Fibroblast of lung (primary cell): ENCODE results near the gene ITGBL1.

Experiments
- EZH2 ChIP-seq: IDR thresholded peaks from 2 replicates; pipeline ENCODE4 v1.5.1; 2012; ENCODE audit warnings: low read length, control low read depth, mild to moderate bottlenecking; ENCODE audit errors: missing control alignments
- TF ChIP-seq, protein P1 (sequence below), 2 donors: IDR thresholded peaks in 1 of 2; conservative IDR thresholded peaks in 1 of 2; 1 replicate in 1 of 2; 2 replicates in 1 of 2; pipeline ENCODE4 v1.5.1; 2011 to 2012; ENCODE audit warnings: low read length in 2 of 2, control low read depth in 1 of 2, inconsistent platforms in 1 of 2, low read depth in 1 of 2, mild to moderate bottlenecking in 1 of 2

DNA sequence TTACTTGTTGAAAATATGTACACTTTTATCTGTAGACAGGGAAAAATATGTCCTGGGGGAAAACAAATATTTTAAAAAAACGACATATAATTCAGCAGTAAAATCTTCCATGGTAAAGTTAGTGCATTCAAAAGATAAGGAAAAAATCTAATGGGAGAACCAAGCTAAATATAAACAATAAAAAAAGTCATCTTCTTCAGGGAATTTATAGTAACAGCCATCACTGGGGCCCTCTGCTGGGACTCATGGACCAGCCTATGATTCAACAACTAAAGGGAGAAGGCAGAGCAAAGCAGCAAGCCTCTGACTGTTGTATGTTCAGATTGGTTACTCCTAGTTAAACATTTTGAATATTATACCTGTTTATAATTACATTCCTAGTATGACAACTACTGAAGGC, 93.0 kb downstream of the ITGBL1 start:
- TF ChIP-seq, protein P1, sequence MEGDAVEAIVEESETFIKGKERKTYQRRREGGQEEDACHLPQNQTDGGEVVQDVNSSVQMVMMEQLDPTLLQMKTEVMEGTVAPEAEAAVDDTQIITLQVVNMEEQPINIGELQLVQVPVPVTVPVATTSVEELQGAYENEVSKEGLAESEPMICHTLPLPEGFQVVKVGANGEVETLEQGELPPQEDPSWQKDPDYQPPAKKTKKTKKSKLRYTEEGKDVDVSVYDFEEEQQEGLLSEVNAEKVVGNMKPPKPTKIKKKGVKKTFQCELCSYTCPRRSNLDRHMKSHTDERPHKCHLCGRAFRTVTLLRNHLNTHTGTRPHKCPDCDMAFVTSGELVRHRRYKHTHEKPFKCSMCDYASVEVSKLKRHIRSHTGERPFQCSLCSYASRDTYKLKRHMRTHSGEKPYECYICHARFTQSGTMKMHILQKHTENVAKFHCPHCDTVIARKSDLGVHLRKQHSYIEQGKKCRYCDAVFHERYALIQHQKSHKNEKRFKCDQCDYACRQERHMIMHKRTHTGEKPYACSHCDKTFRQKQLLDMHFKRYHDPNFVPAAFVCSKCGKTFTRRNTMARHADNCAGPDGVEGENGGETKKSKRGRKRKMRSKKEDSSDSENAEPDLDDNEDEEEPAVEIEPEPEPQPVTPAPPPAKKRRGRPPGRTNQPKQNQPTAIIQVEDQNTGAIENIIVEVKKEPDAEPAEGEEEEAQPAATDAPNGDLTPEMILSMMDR (conservative IDR thresholded peaks at IDR 0.05 in 1 of 2, IDR thresholded peaks at IDR 0.05 in 1 of 2; ENCODE audit: low read depth in 1 of 2, low read length in 2 of 2), result peak in 1 of 2 donors; percentile 29
- no peak for TF ChIP-seq EZH2
